ENCODE measurements around the gene GOSR1. TPM values are rescaled to one million over a fixed set of nuclear protein-coding genes. Genes with fewer than 3 reads are reported as not detected.

Gene GOSR1
- total and polyA plus RNA-seq, 2 donors (not counting 1 experiment from before 2014, with no cell fraction given): 19.1 to 66.6 TPM

- peaks cover 33% of the 10 kb centered on the region for H3K4me1 Mint-ChIP-seq
- H3K27me3 ChIP-seq (replicated peaks in 1 of 4; ENCODE audit: control extremely low read depth in 1 of 4, control insufficient read depth in 3 of 4, insufficient read depth in 4 of 4, low read length in 3 of 4): peaks cover 0 to 8% (median 0%) of the 10 kb centered on the region in 4 experiments
- H3K36me3 ChIP-seq (replicated peaks in 1 of 2; ENCODE audit: control extremely low read depth in 1 of 2, control insufficient read depth in 1 of 2, extremely low read depth in 1 of 2, insufficient read depth in 2 of 2, low read length in 1 of 2): peaks cover 0 to 21% of the 10 kb centered on the region in 2 experiments
- WGBS (ENCODE audit: insufficient coverage): 27% methylated on average over 6 of the region's 7 CpGs
- peaks cover 0 to 2% (median 0%) of the 10 kb centered on the region in 3 donors for H3K9me3 ChIP-seq (ENCODE audit: control extremely low read depth in 1 of 3, control insufficient read depth in 2 of 3, insufficient read depth in 1 of 3, low read length in 2 of 3)
- H3K4me3 ChIP-seq (ENCODE audit: control extremely low read depth in 1 of 5, extremely low read depth in 1 of 5, insufficient read depth in 1 of 5, low read depth in 2 of 5, low read length in 4 of 5): peak overlapping the region in 4 of 5 experiments; percentile 77 to 93 (median 81)
- H3K9ac ChIP-seq (ENCODE audit: low read length): peak overlapping the region; percentile 99
- peak overlapping the region; percentile 94 for H3K4me3 Mint-ChIP-seq
- peaks cover 20 to 22% of the 10 kb centered on the region in 2 donors for H3K4me1 ChIP-seq (ENCODE audit: control insufficient read depth in 2 of 2, insufficient read depth in 2 of 2, low read length in 2 of 2)
- H3K9me3 Mint-ChIP-seq (ENCODE audit: insufficient read depth): no peaks in the 10 kb centered on the region
- ChIA-PET CTCF (interaction anchor here (0.6 to 2.2 kb wide), 15 partner anchors 8 to 354 kb away, joined by 3 to 9 read pairs (median 5); partner anchors contain the start of gene ATAD5), POLR2A (interaction anchor here (1.5 kb wide), 1 partner anchor 124 kb away, joined by 4 read pairs; no protein-coding TSS in a partner anchor)
- intact Hi-C loops (cut with micrococcal nuclease): loop anchor here (1.0 to 5.0 kb wide), 6 partner anchors 76 to 359 kb away; partner anchors contain the start of genes CPD, CRLF3 and NSRP1
- DNase-seq (no peak), ATAC-seq (ENCODE audit: low read depth) (peak; percentile 5)
- TF ChIP-seq EZH2 (IDR thresholded peaks at IDR 0.05; ENCODE audit: borderline replicate concordance, insufficient read depth, low read depth, low read length, poor library complexity, severe bottlenecking): no peak
- no peak for TF ChIP-seq CTCF (IDR thresholded peaks at IDR 0.05)
- peak overlapping the region; percentile 33 to 99 for H3K27ac ChIP-seq (ENCODE audit: low read length in 2 of 2)
- peak overlapping the region; percentile 96 for H3K27ac Mint-ChIP-seq
- peaks cover 6% of the 10 kb centered on the region for H4K20me1 ChIP-seq (ENCODE audit: control insufficient read depth, insufficient read depth, low read length, poor library complexity, severe bottlenecking)
- H2AFZ ChIP-seq (ENCODE audit: insufficient read depth, low read depth, low read length, poor library complexity, severe bottlenecking): peak overlapping the region; percentile 100
- no peaks in the 10 kb centered on the region for H3K27me3 Mint-ChIP-seq
- H3K79me2 ChIP-seq (ENCODE audit: control insufficient read depth, insufficient read depth, low read length): peaks cover 37% of the 10 kb centered on the region
- peak overlapping the region; percentile 77 for H3K4me2 ChIP-seq (replicated peaks; ENCODE audit: low read depth, low read length, poor library complexity, severe bottlenecking)
These were observed 504 bp upstream of the GOSR1 start for GRCh38 chr17:30476726-30477082.

GRCh38 chr17:30477774-30478115 lies 537 bp downstream of the GOSR1 start:
- H3K36me3 ChIP-seq (replicated peaks in 1 of 2; ENCODE audit: control extremely low read depth in 1 of 2, control insufficient read depth in 1 of 2, extremely low read depth in 1 of 2, insufficient read depth in 2 of 2, low read length in 1 of 2): peaks cover 0 to 31% of the 10 kb centered on the region in 2 experiments
- H3K79me2 ChIP-seq (ENCODE audit: control insufficient read depth, insufficient read depth, low read length): peaks cover 37% of the 10 kb centered on the region
- ATAC-seq (ENCODE audit: low read depth): peak; percentile 7
- peak overlapping the region; percentile 94 for H3K4me3 Mint-ChIP-seq
- peak overlapping the region; percentile 100 for H2AFZ ChIP-seq (ENCODE audit: insufficient read depth, low read depth, low read length, poor library complexity, severe bottlenecking)
- no peaks in the 10 kb centered on the region for H3K27me3 ChIP-seq (replicated peaks in 1 of 4; ENCODE audit: control extremely low read depth in 1 of 4, control insufficient read depth in 3 of 4, insufficient read depth in 4 of 4, low read length in 3 of 4)
- H3K9ac ChIP-seq (ENCODE audit: low read length): peak overlapping the region; percentile 99
- peak overlapping the region; percentile 96 for H3K27ac Mint-ChIP-seq
- intact Hi-C loops (cut with micrococcal nuclease): loop anchor here (1.0 to 5.0 kb wide), 6 partner anchors 75 to 360 kb away; partner anchors contain the start of genes CPD, CRLF3 and NSRP1
- H3K27me3 Mint-ChIP-seq: no peaks in the 10 kb centered on the region
- peaks cover 20 to 22% of the 10 kb centered on the region in 2 donors for H3K4me1 ChIP-seq (ENCODE audit: control insufficient read depth in 2 of 2, insufficient read depth in 2 of 2, low read length in 2 of 2)
- CTCF ChIA-PET: interaction anchor here (0.6 to 2.2 kb wide), 5 partner anchors 11 to 372 kb away, joined by 5 to 7 read pairs (median 5); no protein-coding TSS in a partner anchor
- DNase-seq: peak; percentile 74
- TF ChIP-seq CTCF (IDR thresholded peaks at IDR 0.05) (no peak), EZH2 (IDR thresholded peaks at IDR 0.05; ENCODE audit: borderline replicate concordance, insufficient read depth, low read depth, low read length, poor library complexity, severe bottlenecking) (no peak)
- peaks cover 34% of the 10 kb centered on the region for H3K4me1 Mint-ChIP-seq
- H3K4me3 ChIP-seq (ENCODE audit: control extremely low read depth in 1 of 5, extremely low read depth in 1 of 5, insufficient read depth in 1 of 5, low read depth in 2 of 5, low read length in 4 of 5): peak overlapping the region; percentile 77 to 93 (median 81)
- H3K9me3 ChIP-seq (ENCODE audit: control extremely low read depth in 1 of 3, control insufficient read depth in 2 of 3, insufficient read depth in 1 of 3, low read length in 2 of 3): peaks cover 0 to 2% (median 0%) of the 10 kb centered on the region in 3 donors
- peaks cover 6% of the 10 kb centered on the region for H4K20me1 ChIP-seq (ENCODE audit: control insufficient read depth, insufficient read depth, low read length, poor library complexity, severe bottlenecking)
- 0% methylated on average over 8 of the region's 9 CpGs for WGBS (ENCODE audit: insufficient coverage)
- POLR2A ChIA-PET: interaction anchor here (0.6 to 1.5 kb wide), 2 partner anchors 123 to 558 kb away, joined by 4 read pairs; no protein-coding TSS in a partner anchor
- H3K4me2 ChIP-seq (replicated peaks; ENCODE audit: low read depth, low read length, poor library complexity, severe bottlenecking): peak overlapping the region; percentile 77
- H3K9me3 Mint-ChIP-seq (ENCODE audit: insufficient read depth): no peaks in the 10 kb centered on the region
- peak overlapping the region; percentile 92 to 99 for H3K27ac ChIP-seq (ENCODE audit: low read length in 2 of 2)
